Smooth muscle cell (in vitro differentiated cells): ENCODE results near the gene SYT5. TPM values are rescaled to one million over a fixed set of nuclear protein-coding genes. Genes with fewer than 3 reads are reported as not detected.

Experiments
- DNase-seq: peaks from one replicate; lab custom pipeline; 2025; ENCODE audit not compliant: unreplicated experiment; lab: John Stamatoyannopoulos, UW
- H2AFZ ChIP-seq: fragments of 200-600 bp; sonication (generic); 2 replicates; pipeline ENCODE4 v1.6.0; 2016; ENCODE audit warnings: antibody characterized with exemption, low read depth, mild to moderate bottlenecking
- H3F3A ChIP-seq: fragments of 200-600 bp; sonication (generic); 2 replicates; pipeline ENCODE4 v1.6.0; 2017; ENCODE audit warnings: antibody characterized with exemption, low read depth
- H3K27ac ChIP-seq: fragments of 200-600 bp; sonication (generic); 2 replicates; pipeline ENCODE4 v1.5.1; 2016; ENCODE audit warnings: low read depth, mild to moderate bottlenecking
- H3K27me3 ChIP-seq: fragments of 200-600 bp; sonication (generic); 2 replicates; pipeline ENCODE4 v1.6.1; 2016; ENCODE audit warnings: low read depth, mild to moderate bottlenecking
- H3K36me3 ChIP-seq: fragments of 200-600 bp; sonication (generic); 2 replicates; pipeline ENCODE4 v1.5.1; 2016; ENCODE audit warnings: low read depth
- H3K4me1 ChIP-seq: fragments of 200-600 bp; sonication (generic); 2 replicates; pipeline ENCODE4 v1.5.1; 2016; ENCODE audit warnings: low read depth
- H3K4me2 ChIP-seq: fragments of 200-600 bp; sonication (generic); 2 replicates; pipeline ENCODE4 v1.6.0; 2016; ENCODE audit warnings: mild to moderate bottlenecking
- H3K4me3 ChIP-seq: fragments of 200-600 bp; sonication (generic); 2 replicates; pipeline ENCODE4 v1.5.1; 2016; ENCODE audit warnings: mild to moderate bottlenecking
- H3K79me2 ChIP-seq: fragments of 200-600 bp; sonication (generic); 2 replicates; pipeline ENCODE4 v1.6.0; 2016; ENCODE audit warnings: low read depth, mild to moderate bottlenecking
- H3K9ac ChIP-seq: fragments of 200-600 bp; sonication (generic); 2 replicates; pipeline ENCODE4 v1.6.0; 2016; ENCODE audit warnings: low read depth
- H3K9me3 ChIP-seq: fragments of 200-600 bp; sonication (generic); replicated peaks from 2 replicates; pipeline ENCODE4 v1.5.1; 2016; ENCODE audit warnings: low read depth
- H4K20me1 ChIP-seq: fragments of 200-600 bp; sonication (generic); 2 replicates; pipeline ENCODE4 v1.6.0; 2016; ENCODE audit warnings: low read depth
- WGBS: methylation state at CpG from one replicate; pipeline ENCODE4 v1.1.7; 2016; ENCODE audit warnings: low lambda C conversion rate; 5-methylcytosine and 5-hydroxymethylcytosine counted together
- polyA plus RNA-seq: library from polyadenylated mRNA; unstranded; fragments of >200 nt; fragmentation: Nextera tagmentation; extraction: Ambion mirVana; gene quantifications from 2 replicates; pipeline ENCODE4 v1.2.1, GENCODE V29; 2016
- total RNA-seq: library from RNA; depleted of rRNA; stranded (reverse); fragments of >200 nt; gene quantifications from 2 replicates; pipeline ENCODE4 v1.2.3, GENCODE V29; 2014
- TF ChIP-seq, protein P1 (sequence below): fragments of 200-600 bp; sonication (generic); IDR thresholded peaks from 2 replicates; pipeline ENCODE4 v1.5.1; 2017; ENCODE audit warnings: borderline replicate concordance, mild to moderate bottlenecking, antibody characterized with exemption; ENCODE audit not compliant: insufficient read depth, poor library complexity, severe bottlenecking

The SYT5 gene
- total and polyA plus RNA-seq, 2 experiments from 2014 or later: not detected

DNA sequence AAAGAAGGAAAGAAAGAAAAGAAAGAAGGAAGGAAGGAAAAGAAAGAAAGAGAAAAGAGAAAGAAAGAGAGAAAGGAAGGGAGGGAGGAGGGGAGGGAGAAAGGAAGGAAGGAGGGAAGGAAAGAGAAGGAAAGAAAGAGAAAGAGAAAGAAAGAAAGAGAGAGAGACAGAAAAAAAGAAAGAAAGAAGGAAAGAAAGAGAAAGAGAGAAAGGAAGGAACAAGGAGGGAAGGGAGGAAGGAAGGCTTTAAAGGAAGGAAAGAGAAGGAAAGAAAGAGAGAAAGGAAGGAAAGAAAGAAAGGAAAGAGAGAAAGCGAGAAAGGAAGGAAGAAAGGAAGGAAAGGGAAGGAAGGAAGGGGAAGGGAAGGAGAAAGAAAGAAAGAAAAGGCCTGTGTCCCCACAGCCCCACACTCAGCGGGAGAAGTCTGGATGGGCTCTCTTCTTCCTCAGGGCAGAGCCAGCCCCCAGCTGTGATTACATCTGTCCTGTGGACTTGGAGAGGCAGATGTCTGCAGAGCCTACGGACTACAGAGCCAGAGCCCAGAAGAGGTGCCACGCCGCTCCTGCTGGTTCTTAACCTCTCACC is 19.6 kb upstream of the SYT5 start:
- no peaks in the 10 kb centered on the region for H3K4me1 ChIP-seq
- no peak overlapping the region for H2AFZ ChIP-seq
- WGBS: 73% methylated on average over 5 of the region's 5 CpGs
- no peaks in the 10 kb centered on the region for H3K36me3 ChIP-seq
- H3K4me2 ChIP-seq: no peak overlapping the region
- TF ChIP-seq, protein P1, sequence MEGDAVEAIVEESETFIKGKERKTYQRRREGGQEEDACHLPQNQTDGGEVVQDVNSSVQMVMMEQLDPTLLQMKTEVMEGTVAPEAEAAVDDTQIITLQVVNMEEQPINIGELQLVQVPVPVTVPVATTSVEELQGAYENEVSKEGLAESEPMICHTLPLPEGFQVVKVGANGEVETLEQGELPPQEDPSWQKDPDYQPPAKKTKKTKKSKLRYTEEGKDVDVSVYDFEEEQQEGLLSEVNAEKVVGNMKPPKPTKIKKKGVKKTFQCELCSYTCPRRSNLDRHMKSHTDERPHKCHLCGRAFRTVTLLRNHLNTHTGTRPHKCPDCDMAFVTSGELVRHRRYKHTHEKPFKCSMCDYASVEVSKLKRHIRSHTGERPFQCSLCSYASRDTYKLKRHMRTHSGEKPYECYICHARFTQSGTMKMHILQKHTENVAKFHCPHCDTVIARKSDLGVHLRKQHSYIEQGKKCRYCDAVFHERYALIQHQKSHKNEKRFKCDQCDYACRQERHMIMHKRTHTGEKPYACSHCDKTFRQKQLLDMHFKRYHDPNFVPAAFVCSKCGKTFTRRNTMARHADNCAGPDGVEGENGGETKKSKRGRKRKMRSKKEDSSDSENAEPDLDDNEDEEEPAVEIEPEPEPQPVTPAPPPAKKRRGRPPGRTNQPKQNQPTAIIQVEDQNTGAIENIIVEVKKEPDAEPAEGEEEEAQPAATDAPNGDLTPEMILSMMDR: no peak
- no peaks in the 10 kb centered on the region for H4K20me1 ChIP-seq
- H3F3A ChIP-seq: no peaks in the 10 kb centered on the region
- H3K4me3 ChIP-seq: no peak overlapping the region
- no peaks in the 10 kb centered on the region for H3K9me3 ChIP-seq
- no peak overlapping the region for H3K9ac ChIP-seq
- no peak overlapping the region for H3K27ac ChIP-seq
- H3K79me2 ChIP-seq: no peaks in the 10 kb centered on the region
- no peak for DNase-seq
- no peaks in the 10 kb centered on the region for H3K27me3 ChIP-seq

DNA sequence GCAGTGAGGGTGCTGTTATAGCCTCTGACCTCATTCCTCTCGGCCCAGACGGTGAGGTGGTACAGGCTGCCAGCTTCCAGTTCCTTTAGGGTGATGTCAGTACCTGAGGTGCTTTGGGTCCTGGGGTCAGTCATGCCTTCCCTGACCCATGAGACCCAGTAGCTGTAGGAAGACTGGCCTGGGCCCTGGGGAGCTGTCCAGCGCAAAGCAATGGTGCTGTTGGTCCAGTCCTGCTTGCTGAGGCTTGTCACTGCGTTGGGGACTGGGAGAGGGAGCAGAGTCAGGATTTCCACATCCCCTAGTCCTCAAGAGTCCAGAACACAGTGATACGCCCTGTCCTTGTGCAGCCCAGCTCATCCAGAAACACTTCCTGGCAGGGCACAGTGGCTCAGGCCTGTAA is 18.6 kb upstream of the SYT5 start:
- 71% methylated on average over 5 of the region's 5 CpGs for WGBS
- DNase-seq: no peak

DNA sequence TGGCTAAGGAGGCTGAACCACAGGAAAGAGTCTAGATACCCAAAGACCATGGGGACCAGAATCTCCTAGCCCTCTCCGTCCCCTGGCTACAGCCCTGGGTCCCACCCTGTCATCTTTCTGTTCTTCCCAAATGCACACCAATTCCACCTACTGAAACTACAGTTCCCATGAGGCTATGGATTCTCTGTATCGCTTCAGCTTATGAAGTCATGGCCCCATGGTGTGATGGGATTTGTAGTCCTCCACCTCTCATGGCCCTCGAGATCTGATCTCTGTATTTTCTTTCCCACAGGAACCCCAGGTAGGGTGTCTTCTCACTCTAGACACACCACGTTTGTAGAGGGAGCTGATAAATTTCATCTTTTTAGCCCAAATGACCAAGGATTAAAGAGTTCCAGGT is 17.4 kb upstream of the SYT5 start:
- H3K9ac ChIP-seq: no peak overlapping the region
- no peaks in the 10 kb centered on the region for H3F3A ChIP-seq
- H2AFZ ChIP-seq: no peak overlapping the region
- 69% methylated on average over 4 of the region's 4 CpGs for WGBS
- TF ChIP-seq, protein P1: no peak
- no peaks in the 10 kb centered on the region for H3K4me1 ChIP-seq
- H3K27ac ChIP-seq: no peak overlapping the region
- no peaks in the 10 kb centered on the region for H4K20me1 ChIP-seq
- no peak overlapping the region for H3K4me3 ChIP-seq
- no peaks in the 10 kb centered on the region for H3K79me2 ChIP-seq
- no peaks in the 10 kb centered on the region for H3K9me3 ChIP-seq
- H3K36me3 ChIP-seq: no peaks in the 10 kb centered on the region
- no peaks in the 10 kb centered on the region for H3K27me3 ChIP-seq
- no peak overlapping the region for H3K4me2 ChIP-seq
- DNase-seq: no peak

More for the DNA sequence above, 18.6 kb upstream of the SYT5 start:
- TF ChIP-seq, protein P1: no peak
- Histone ChIP-seq H3K4me2 (no peak overlapping the region), H3K27me3 (no peaks in the 10 kb centered on the region), H3K79me2 (no peaks in the 10 kb centered on the region), H4K20me1 (no peaks in the 10 kb centered on the region), H3K9ac (no peak overlapping the region), H3K4me1 (no peaks in the 10 kb centered on the region), H3K27ac (no peak overlapping the region), H3K9me3 (no peaks in the 10 kb centered on the region), H3F3A (no peaks in the 10 kb centered on the region), H2AFZ (no peak overlapping the region), H3K36me3 (no peaks in the 10 kb centered on the region), H3K4me3 (no peak overlapping the region)

DNA sequence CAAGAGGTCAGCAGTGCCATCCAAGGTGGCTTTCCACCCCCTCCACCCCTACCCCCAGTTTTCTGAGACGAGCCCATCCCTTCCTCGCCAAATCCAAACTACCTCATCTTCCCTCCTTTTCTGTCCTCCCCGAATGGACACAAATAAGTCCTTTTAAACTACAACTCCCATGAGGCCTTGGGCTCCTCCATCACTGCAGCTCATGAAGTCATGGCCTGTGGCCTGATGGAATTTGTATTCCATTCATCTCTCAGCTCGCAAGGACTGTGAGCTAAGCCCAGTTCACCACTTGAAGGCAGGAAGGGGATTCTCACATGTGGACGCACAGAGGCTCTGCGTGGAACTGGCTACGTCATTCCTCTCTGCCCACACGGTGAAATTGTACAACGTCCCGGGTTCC is 16.7 kb upstream of the SYT5 start:
- TF ChIP-seq, protein P1: no peak
- Histone ChIP-seq H4K20me1 (no peaks in the 10 kb centered on the region), H3K27ac (no peak overlapping the region), H3K9me3 (no peaks in the 10 kb centered on the region), H3K9ac (no peak overlapping the region), H3K36me3 (no peaks in the 10 kb centered on the region), H3K4me1 (no peaks in the 10 kb centered on the region), H3K4me2 (no peak overlapping the region), H3K27me3 (no peaks in the 10 kb centered on the region), H3F3A (no peaks in the 10 kb centered on the region), H2AFZ (no peak overlapping the region), H3K4me3 (no peak overlapping the region), H3K79me2 (no peaks in the 10 kb centered on the region)
- DNase-seq: no peak
- 86% methylated on average over 10 of the region's 10 CpGs for WGBS
